Measurements from ENCODE around the gene TCN2.

GRCh38 chr22:30606455-30607299 lies at the start of gene TCN2:
- no peak for TF ChIP-seq CTCF (IDR thresholded peaks at IDR 0.05)
- peak in 1 of 2 donors; percentile 15 for TF ChIP-seq POLR2A (IDR thresholded peaks at IDR 0.05)

All from suprapubic skin (tissue), 3 donors.